GM12878 (cell line): ENCODE results near the gene COQ4.

ENCODE experiments used
- CTCF ChIP-seq, 3 experiments: IDR thresholded peaks in 2 of 3; conservative IDR thresholded peaks in 1 of 3; 2 replicates each; pipeline ENCODE4 v1.5.1; 2011; ENCODE audit warnings: low read depth in 3 of 3, low read length in 3 of 3, mild to moderate bottlenecking in 3 of 3, control low read depth in 2 of 3, moderate library complexity in 2 of 3, inconsistent platforms in 1 of 3, mixed read lengths in 1 of 3; ENCODE audit not compliant: control insufficient read depth in 2 of 3, insufficient read depth in 1 of 3; ENCODE audit errors: extremely low read depth in 1 of 3
- CUX1 ChIP-seq: IDR thresholded peaks from 2 replicates; pipeline ENCODE4 v1.6.1; 2012; ENCODE audit warnings: improper control_type of control experiment, low read depth, low read length; ENCODE audit not compliant: insufficient replicate concordance
- FOXK2 ChIP-seq: fragments of 450-650 bp; IDR thresholded peaks from 2 replicates; pipeline ENCODE4 v1.6.1; 2017; ENCODE audit warnings: mild to moderate bottlenecking, moderate library complexity
- IRF3 ChIP-seq: fragments of 450-650 bp; IDR thresholded peaks from 2 replicates; pipeline ENCODE4 v1.6.1; 2014; ENCODE audit warnings: mild to moderate bottlenecking
- JUND ChIP-seq: IDR thresholded peaks from 2 replicates; pipeline ENCODE4 v1.6.1; 2012; ENCODE audit warnings: low read depth, mild to moderate bottlenecking, low read length, improper control_type of control experiment, moderate library complexity
- NR2C2 ChIP-seq: IDR thresholded peaks from 2 replicates; pipeline ENCODE4 v1.6.1; 2011; ENCODE audit warnings: borderline replicate concordance, low read depth; ENCODE audit not compliant: control insufficient read depth, insufficient read length
- NRF1 ChIP-seq: conservative IDR thresholded peaks from 2 replicates; pipeline ENCODE4 v1.6.1; 2011; ENCODE audit warnings: mild to moderate bottlenecking, low read depth, low read length, improper control_type of control experiment
- POLR2A ChIP-seq: IDR thresholded peaks from 2 replicates; pipeline ENCODE4 v1.6.1; 2011; ENCODE audit warnings: low read depth, mild to moderate bottlenecking, low read length
- POLR2AphosphoS5 ChIP-seq: IDR thresholded peaks from 2 replicates; pipeline ENCODE4 v1.6.1; 2011; ENCODE audit warnings: mild to moderate bottlenecking, low read length, inconsistent platforms
- SP1 ChIP-seq: IDR thresholded peaks from one replicate; pipeline ENCODE4 v1.6.1; 2011; ENCODE audit warnings: low read depth, low read length
- SREBF2 ChIP-seq: IDR thresholded peaks from 2 replicates; pipeline ENCODE4 v1.6.1; 2012; ENCODE audit warnings: mild to moderate bottlenecking, low read length
- ZBED1 ChIP-seq: IDR thresholded peaks from 2 replicates; pipeline ENCODE4 v1.6.1; 2016; ENCODE audit warnings: borderline replicate concordance
- ZNF687 ChIP-seq: fragments of 450-650 bp; IDR thresholded peaks from 2 replicates; pipeline ENCODE4 v1.6.1; 2017; ENCODE audit warnings: mild to moderate bottlenecking, moderate library complexity

GRCh38 chr9:128296340-128297220 is 26.1 kb upstream of the COQ4 start:
- TF ChIP-seq CTCF (IDR thresholded peaks at IDR 0.05 in 2 of 3, conservative IDR thresholded peaks at IDR 0.05 in 1 of 3; ENCODE audit: control insufficient read depth in 2 of 3, extremely low read depth in 1 of 3, insufficient read depth in 1 of 3, low read depth in 3 of 3, low read length in 3 of 3) (no peak), JUND (no peak), NRF1 (no peak), IRF3 (no peak), SREBF2 (no peak), POLR2AphosphoS5 (no peak), FOXK2 (no peak), ZNF687 (no peak), NR2C2 (no peak), POLR2A (no peak), ZBED1 (no peak), SP1 (no peak), CUX1 (no peak)
